ENCODE data around the gene TRA2A. TPM values are rescaled to one million over a fixed set of nuclear protein-coding genes. Genes with fewer than 3 reads are reported as not detected.

Gene TRA2A
- total and polyA plus RNA-seq, 9 of the 15 experiments (the other 6 are each of a cell fraction or from before 2014, with no cell fraction given) = 22.7 to 210 (median 73.9) TPM

DNA sequence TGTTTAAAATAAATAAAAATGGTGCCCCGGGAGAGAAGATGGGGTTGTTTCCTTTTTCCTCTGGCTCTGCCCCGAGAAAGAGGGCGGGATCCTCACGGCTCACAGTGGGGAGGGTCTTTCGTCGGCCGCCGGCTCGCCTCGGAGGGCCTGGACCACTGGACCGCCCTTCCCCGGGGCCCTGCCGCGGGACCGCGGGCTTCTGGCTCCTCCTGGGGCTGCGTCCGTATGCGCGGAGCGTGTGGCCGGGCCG is 58.0 kb downstream of the TRA2A start (continued):
- TF ChIP-seq, protein P1, sequence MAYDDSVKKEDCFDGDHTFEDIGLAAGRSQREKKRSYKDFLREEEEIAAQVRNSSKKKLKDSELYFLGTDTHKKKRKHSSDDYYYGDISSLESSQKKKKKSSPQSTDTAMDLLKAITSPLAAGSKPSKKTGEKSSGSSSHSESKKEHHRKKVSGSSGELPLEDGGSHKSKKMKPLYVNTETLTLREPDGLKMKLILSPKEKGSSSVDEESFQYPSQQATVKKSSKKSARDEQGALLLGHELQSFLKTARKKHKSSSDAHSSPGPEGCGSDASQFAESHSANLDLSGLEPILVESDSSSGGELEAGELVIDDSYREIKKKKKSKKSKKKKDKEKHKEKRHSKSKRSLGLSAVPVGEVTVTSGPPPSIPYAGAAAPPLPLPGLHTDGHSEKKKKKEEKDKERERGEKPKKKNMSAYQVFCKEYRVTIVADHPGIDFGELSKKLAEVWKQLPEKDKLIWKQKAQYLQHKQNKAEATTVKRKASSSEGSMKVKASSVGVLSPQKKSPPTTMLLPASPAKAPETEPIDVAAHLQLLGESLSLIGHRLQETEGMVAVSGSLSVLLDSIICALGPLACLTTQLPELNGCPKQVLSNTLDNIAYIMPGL (CRISPR knock-in tag; IDR thresholded peaks at IDR 0.05) = 0 out of 2 replicates have a peak, but pooled peaks have one; percentile 57
- TF ChIP-seq, protein P2, sequence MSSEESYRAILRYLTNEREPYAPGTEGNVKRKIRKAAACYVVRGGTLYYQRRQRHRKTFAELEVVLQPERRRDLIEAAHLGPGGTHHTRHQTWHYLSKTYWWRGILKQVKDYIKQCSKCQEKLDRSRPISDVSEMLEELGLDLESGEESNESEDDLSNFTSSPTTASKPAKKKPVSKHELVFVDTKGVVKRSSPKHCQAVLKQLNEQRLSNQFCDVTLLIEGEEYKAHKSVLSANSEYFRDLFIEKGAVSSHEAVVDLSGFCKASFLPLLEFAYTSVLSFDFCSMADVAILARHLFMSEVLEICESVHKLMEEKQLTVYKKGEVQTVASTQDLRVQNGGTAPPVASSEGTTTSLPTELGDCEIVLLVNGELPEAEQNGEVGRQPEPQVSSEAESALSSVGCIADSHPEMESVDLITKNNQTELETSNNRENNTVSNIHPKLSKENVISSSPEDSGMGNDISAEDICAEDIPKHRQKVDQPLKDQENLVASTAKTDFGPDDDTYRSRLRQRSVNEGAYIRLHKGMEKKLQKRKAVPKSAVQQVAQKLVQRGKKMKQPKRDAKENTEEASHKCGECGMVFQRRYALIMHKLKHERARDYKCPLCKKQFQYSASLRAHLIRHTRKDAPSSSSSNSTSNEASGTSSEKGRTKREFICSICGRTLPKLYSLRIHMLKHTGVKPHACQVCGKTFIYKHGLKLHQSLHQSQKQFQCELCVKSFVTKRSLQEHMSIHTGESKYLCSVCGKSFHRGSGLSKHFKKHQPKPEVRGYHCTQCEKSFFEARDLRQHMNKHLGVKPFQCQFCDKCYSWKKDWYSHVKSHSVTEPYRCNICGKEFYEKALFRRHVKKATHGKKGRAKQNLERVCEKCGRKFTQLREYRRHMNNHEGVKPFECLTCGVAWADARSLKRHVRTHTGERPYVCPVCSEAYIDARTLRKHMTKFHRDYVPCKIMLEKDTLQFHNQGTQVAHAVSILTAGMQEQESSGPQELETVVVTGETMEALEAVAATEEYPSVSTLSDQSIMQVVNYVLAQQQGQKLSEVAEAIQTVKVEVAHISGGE (CRISPR knock-in tag; IDR thresholded peaks at IDR 0.05) = 0 out of 6 replicates have a peak, but pooled peaks of 1 of the 3 experiments have one; percentile 8
- TF ChIP-seq FIP1L1 (IDR thresholded peaks at IDR 0.05; ENCODE audit: low read depth, low read length, poor library complexity, severe bottlenecking) (peak; percentile 85), ZNF175 (CRISPR knock-in tag; IDR thresholded peaks at IDR 0.05; ENCODE audit: low read depth) (no peak), SPI1 (IDR thresholded peaks at IDR 0.05; ENCODE audit: borderline replicate concordance, low read depth, low read length) (no peak), NCOR1 (IDR thresholded peaks at IDR 0.05) (no peak), HNRNPL (IDR thresholded peaks at IDR 0.05; ENCODE audit: low read depth, low read length) (no peak), ZBTB7A (IDR thresholded peaks at IDR 0.05; ENCODE audit: borderline replicate concordance, control insufficient read depth, low read depth, low read length) (peak; percentile 70), ELF2 (CRISPR knock-in tag; IDR thresholded peaks at IDR 0.05) (no peak), KAT7 (CRISPR knock-in tag; IDR thresholded peaks at IDR 0.05; ENCODE audit: borderline replicate concordance) (0 out of 2 replicates have a peak, but pooled peaks have one; percentile 17), RBM22 (IDR thresholded peaks at IDR 0.05; ENCODE audit: low read depth, low read length, poor library complexity, severe bottlenecking) (peak; percentile 91), NFATC3 (IDR thresholded peaks at IDR 0.05) (no peak)
- TF ChIP-seq, protein P3, sequence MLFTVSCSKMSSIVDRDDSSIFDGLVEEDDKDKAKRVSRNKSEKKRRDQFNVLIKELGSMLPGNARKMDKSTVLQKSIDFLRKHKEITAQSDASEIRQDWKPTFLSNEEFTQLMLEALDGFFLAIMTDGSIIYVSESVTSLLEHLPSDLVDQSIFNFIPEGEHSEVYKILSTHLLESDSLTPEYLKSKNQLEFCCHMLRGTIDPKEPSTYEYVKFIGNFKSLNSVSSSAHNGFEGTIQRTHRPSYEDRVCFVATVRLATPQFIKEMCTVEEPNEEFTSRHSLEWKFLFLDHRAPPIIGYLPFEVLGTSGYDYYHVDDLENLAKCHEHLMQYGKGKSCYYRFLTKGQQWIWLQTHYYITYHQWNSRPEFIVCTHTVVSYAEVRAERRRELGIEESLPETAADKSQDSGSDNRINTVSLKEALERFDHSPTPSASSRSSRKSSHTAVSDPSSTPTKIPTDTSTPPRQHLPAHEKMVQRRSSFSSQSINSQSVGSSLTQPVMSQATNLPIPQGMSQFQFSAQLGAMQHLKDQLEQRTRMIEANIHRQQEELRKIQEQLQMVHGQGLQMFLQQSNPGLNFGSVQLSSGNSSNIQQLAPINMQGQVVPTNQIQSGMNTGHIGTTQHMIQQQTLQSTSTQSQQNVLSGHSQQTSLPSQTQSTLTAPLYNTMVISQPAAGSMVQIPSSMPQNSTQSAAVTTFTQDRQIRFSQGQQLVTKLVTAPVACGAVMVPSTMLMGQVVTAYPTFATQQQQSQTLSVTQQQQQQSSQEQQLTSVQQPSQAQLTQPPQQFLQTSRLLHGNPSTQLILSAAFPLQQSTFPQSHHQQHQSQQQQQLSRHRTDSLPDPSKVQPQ (CRISPR knock-in tag; IDR thresholded peaks at IDR 0.05; ENCODE audit: borderline replicate concordance) = no peak
- TF ChIP-seq, protein P4, sequence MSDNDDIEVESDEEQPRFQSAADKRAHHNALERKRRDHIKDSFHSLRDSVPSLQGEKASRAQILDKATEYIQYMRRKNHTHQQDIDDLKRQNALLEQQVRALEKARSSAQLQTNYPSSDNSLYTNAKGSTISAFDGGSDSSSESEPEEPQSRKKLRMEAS (CRISPR knock-in tag; IDR thresholded peaks at IDR 0.05) = no peak
- TF ChIP-seq, protein P5, sequence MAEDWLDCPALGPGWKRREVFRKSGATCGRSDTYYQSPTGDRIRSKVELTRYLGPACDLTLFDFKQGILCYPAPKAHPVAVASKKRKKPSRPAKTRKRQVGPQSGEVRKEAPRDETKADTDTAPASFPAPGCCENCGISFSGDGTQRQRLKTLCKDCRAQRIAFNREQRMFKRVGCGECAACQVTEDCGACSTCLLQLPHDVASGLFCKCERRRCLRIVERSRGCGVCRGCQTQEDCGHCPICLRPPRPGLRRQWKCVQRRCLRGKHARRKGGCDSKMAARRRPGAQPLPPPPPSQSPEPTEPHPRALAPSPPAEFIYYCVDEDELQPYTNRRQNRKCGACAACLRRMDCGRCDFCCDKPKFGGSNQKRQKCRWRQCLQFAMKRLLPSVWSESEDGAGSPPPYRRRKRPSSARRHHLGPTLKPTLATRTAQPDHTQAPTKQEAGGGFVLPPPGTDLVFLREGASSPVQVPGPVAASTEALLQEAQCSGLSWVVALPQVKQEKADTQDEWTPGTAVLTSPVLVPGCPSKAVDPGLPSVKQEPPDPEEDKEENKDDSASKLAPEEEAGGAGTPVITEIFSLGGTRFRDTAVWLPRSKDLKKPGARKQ (CRISPR knock-in tag; IDR thresholded peaks at IDR 0.05) = no peak
- TF ChIP-seq, protein P6, sequence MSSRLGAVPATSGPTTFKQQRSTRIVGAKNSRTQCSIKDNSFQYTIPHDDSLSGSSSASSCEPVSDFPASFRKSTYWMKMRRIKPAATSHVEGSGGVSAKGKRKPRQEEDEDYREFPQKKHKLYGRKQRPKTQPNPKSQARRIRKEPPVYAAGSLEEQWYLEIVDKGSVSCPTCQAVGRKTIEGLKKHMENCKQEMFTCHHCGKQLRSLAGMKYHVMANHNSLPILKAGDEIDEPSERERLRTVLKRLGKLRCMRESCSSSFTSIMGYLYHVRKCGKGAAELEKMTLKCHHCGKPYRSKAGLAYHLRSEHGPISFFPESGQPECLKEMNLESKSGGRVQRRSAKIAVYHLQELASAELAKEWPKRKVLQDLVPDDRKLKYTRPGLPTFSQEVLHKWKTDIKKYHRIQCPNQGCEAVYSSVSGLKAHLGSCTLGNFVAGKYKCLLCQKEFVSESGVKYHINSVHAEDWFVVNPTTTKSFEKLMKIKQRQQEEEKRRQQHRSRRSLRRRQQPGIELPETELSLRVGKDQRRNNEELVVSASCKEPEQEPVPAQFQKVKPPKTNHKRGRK (tag; IDR thresholded peaks at IDR 0.05) = no peak

All from K562 (cell line).